GM12891 (cell line): ENCODE data around the gene MICU1.

Experiments
- POLR2A ChIP-seq: IDR thresholded peaks from 2 replicates; pipeline ENCODE4 v1.6.1; 2011; ENCODE audit warnings: low read depth, low read length, control low read depth
- POLR2AphosphoS5 ChIP-seq: IDR thresholded peaks from 2 replicates; pipeline ENCODE4 v1.6.1; 2011; ENCODE audit warnings: low read depth, low read length, control low read depth

GRCh38 chr10:72490951-72491350 is 134.9 kb downstream of the MICU1 start:
- TF ChIP-seq POLR2A (no peak), POLR2AphosphoS5 (no peak)
